Measurements from ENCODE around the gene FKBP6.
"Not testable (repeated sequence)": the region's sequence is repeated elsewhere in the genome, so short reads cannot be mapped to it uniquely, and the experiment has no call there.

Gene FKBP6

DNA sequence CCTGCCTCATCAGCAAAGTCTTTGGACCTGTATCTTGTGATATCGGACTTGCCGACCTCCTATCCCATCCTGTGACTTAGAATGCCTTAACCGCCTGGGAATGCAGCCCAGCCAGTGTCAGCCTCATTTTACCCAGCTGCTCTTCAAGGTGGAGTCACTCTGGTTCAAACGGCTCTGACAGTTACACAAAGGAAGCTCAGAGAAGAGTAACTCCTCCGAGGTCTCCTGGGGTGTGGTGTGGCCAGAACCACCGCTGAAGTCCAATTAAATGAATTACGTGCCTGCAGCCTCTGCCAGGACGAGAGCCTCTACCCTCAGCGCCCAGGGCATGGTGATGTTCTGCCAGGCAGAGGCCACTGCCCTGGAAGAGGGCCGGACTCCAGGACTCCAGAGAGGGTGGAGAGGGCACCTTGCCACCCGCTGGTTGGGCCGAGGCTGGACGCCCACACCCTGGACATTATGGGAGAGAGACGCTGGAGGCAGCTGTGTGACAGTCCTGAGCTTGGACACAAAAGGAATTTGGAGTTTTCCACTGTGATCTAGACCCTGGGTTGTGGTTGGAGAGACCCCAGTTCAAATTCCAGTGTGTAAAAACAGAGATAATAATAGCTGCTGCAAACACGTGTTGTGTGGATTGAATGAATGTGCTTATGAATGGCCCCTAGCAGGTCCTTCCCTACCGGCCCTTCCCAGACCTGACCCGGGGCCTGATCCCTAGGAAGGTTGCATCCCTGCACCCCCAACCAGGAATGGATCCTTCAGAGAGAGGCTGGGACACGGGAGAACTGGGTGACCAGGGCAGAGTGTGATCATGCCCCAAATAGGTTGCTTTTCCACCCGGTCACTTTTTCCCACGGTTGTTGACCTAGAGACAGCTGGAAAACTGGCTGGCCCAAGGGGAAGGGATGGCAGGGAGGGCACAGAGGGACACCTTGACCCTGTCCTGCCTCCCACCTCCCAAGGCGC, 67.9 kb downstream of the FKBP6 start:
- DNase-seq (ENCODE audit: low read depth, low spot score) = no peak

DNA sequence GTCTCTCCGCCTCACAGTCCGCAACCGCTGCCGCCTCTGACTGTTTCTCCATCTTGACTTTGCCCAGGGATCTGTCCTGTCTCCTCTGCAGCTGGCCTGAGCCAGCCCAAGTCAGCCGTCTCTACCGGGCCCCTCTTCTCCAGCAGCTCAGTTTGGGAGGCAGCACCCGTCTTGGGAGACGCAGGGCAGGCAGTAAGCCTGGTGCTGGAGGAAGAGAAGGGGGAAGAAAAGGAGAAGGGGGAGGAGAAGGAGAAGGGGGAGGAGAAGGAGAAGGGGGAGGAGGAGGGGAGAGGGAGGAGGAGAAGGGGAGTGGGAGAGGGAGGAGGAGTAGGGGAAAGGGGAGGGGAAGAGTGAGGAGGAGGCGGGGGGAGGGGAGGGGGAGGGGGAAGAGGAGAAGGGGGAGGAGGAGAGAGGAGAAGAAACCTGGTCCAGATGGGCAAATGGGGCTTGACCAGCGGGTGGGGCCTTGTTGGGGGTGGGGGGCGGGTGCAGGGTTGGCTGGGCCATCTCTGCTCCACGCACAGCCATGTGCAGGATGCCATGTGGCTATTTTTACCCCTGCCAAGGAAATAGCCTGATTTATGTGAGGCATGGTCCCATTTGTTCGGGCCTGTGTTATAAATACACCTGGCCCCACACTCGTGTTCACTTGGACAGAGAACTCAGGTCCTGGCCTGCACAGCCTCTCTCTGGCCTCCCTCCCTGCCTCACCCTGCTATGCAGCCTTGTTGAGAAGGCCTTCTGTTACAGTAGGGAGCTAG, 69.7 kb downstream of the FKBP6 start:
- no peak for DNase-seq (ENCODE audit: low read depth, low spot score)

- peak; percentile 28 for DNase-seq (ENCODE audit: low read depth, low spot score)
Observed at GRCh38 chr7:73399185-73400050, 71.5 kb downstream of the FKBP6 start.

DNA sequence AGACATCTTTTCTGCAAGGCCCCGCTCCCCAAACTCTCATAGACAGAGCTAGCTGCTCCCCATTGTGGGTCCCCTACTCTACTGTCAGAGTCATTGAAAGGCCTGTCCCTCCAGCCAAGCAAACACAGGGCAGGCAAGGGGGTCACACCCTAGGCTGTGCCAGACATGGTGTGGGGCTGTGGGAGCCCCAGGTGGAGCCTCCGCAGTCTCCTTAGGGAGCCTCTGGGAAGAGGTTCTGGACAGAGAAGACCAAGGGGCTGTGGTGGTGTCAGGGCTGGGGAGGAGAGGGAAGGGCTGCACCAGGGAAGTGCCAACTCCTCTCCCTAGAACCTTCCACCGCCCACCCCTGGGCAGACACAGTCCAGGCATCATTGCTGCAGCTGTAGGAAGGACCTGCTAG, 76.9 kb downstream of the FKBP6 start:
- not testable (repeated sequence) for DNase-seq (ENCODE audit: low read depth, low spot score)

Measured in smooth muscle cell of the brain vasculature (primary cell).